Hematopoietic multipotent progenitor cell treated with erythropoietin and hydrocortisone succinate and interleukin-3 and kit ligand, for 8 days (in vitro differentiated cells): ENCODE data around the gene RNF151.
"Not testable (repeated sequence)": the region's sequence is repeated elsewhere in the genome, so short reads cannot be mapped to it uniquely, and the experiment has no call there.

ENCODE experiments used
- DNase-seq: peaks from one replicate; pipeline ENCODE4 v3.0.0-alpha.2; 2015

The RNF151 gene

DNA sequence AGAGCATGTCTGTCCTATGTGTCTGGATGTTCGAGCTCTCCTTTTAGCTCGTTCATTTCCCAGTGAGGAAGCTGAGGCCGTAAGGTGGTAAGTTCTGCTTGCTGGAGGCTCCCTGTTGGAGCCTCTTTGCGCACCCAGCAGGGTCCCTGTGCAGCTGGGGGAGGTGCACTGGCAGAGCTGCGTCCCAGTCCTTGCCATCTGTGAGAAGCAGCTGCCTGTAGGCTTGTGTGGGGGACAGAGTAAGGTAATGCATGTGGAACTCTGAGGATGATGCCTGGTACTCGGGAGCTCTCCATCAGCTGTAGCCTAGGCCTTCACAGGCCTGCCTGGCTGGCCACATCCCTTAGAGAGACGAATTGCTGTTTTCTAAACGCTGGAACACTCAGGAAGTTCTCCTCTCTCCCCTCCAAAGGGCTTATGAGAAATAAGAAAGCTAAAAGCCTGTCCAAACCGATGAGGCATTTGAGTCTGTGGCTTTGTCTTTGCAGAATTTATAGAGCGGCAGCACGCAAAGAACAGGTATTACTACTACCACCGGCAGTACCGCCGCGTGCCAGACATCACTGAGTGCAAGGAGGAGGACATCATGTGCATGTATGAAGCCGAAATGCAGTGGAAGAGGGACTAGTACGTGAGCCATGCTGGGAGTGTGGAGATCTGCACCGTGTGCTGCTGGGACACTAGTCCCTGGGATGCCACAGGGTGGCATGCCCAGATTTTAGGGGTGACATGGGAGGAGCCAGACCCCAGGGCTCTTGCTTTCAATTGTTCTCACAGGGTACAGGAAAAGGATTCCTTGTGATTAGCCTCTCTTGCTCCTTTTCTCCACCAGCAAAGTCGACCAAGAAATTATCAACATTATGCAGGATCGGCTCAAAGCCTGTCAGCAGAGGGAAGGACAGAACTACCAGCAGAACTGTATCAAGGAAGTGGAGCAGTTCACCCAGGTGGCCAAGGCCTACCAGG is 5.7 kb upstream of the RNF151 start:
- peak; percentile 73 for DNase-seq

DNA sequence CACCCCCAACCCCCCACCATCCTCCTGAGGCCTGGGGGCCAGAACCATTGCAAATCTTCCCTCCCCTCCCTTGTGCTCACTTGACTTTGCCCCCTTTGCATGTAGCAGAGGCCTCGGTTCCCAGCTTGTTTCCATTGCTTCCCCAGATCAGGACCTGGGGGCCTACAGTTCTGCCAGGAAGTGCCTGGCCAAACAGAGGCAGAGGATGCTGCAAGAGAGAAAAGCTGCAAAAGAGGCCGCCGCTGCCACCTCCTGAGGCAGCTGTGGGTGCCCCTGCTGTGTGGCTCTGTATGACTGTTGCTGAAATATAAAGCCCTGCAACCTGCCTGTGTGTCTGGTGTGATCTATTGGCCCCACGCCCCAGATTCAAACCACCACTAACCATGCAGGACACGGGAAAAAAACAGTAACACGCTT is 5.0 kb upstream of the RNF151 start:
- DNase-seq: no peak

DNA sequence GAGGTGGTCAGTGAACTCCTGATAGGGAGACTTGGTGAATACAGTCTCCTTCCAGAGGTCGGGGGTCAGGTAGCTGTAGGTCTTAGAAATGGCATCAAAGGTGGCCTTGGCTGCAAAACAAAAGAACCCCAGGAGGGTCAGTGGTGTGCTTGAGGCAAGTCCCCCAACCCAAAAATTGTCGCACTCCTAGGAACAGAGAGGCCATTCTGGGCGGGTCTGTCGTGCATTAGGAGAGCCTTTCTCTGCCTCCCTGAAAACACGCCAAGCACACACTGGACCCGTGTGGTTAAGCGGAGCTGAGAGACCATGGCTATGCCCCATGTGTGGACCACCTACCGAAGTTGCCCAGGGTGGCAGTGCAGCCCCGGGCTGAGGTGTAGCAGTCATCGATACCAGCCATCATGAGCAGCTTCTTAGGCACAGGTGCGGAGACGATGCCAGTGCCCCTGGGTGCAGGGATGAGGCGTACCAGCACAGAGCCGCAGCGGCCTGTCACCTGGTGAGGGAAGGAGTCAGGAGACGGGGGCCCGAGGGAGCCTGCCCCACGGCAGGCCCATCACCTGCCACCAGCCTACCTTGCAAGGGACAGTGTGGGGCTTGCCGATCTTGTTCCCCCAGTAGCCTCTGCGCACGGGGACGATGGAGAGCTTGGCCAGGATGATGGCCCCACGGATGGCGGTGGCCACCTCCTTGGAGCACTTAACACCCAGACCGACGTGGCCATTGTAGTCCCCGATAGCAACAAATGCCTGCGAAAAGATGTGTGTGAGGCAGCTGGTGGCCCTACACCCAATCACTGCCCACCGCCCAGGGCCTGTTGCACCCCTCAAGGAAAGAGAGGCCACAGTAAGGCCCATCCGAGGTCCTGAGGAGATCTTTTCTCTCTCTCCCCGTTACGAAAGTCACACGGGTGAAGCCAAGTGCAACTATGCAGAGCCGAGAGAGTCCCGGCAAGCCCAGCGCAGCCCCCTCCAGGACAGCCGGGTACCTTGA is 4.2 kb upstream of the RNF151 start:
- DNase-seq: not testable (repeated sequence)

DNA sequence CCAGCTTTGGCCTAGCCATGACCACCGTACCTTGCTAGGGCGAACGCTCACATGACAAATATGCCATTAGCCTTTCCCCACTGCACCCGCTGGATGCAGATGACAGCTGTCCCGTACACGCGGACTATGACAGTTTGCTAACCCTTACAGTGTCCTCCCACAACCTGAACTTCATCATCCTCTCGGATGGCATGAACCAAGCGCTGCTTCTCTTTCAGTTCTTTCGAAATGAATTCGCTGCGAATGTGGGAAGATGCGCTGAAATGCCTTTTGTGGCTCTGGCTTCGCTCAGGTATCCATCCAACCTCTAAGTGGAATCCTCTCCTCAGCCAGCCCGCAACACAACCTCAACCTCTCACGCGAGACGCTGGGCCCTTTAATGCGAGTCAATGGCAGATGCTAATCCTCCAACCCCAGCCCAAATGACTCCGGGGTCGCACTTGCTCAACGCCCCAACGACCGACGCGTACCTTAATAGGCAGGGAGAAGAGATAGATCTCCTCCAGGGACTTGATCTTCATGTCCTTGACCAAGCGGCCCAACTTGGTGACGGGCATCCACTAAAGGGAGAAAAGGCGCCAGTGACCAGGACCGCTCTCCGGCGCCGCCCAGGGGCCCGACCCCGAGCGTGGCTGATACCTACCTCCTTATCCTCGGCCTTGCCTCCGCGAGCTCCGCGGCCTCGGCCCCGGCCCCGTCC is 2.7 kb upstream of the RNF151 start:
- DNase-seq: peak; percentile 51

DNA sequence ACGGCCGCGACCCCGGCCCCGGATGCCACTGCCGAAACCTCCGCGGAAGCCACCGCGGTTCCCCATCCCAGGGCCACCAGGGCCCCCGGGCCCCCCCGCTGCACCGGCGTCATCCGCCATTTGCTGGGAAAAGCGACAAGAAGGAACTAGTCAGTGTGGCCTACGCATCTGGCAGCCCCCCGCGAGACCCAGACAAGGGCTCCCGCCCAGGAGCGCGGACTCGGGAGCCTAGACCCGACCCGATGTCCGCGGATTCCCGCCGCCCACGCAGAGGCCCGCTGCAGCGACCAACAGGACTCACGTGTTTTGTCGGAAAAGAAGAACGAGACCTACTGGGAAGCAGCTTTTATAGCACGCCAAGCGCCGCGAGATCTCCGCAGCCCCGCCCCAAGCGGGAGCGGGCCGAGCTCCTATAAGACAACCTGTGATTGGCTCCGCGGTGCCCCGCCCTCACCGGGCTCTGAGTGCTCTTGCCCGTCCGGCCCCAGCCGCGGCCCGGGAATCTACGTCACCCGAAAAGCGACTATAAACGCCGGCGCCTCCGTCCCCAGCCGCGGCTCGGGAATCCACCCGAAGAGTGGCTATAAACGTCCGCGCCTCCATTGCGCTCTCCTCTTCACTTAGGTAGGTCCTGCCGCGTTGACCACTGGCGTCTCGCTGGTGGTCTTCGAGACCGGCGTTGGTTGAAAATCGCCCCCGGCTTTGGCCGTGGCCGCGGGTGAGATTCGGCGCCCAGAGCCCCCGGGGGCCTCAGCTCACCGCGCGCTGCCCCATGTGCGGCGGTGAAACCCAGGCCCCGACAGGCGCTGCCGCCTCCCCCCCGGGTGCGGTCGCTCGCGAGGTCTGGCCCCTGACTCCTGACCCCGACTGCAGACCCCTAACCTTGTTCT is 1.9 kb upstream of the RNF151 start, which contains the start of gene RPS2:
Gene RPS2 (minus strand): TSS at position 321 of the 890 bp plus-strand sequence. CDS start 201 bp downstream, at position 120.
- peak; percentile 98 for DNase-seq

DNA sequence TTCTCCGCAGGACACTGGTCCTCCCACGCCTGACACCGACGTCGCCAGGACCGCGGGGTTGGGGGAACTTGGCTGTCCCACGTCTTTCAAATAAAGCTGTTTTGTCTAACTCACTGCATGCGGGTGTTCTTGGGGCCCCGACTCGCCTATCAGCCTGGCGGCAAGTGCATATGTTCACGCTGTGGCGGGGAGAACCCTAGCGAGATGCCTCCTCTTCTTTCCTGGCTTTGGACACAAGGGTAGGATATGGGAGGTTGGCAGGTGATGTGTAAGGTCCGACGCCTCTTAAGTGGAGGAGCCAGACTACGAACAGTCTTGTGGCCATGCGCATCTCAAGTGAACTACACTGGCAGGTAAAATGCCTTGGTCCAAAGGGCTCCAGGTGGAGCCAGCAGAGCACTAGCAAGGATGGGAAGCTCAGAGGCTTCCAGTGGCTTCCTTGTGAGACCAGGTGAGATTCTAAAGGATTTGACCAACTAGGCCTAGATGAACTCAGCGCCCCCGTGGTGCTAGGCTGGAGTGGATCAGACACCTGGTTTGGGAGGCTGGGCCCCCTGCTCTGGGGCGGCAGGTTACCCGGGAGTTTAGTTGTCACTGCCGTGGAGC is 1.2 kb upstream of the RNF151 start:
- DNase-seq: peak; percentile 25

DNA sequence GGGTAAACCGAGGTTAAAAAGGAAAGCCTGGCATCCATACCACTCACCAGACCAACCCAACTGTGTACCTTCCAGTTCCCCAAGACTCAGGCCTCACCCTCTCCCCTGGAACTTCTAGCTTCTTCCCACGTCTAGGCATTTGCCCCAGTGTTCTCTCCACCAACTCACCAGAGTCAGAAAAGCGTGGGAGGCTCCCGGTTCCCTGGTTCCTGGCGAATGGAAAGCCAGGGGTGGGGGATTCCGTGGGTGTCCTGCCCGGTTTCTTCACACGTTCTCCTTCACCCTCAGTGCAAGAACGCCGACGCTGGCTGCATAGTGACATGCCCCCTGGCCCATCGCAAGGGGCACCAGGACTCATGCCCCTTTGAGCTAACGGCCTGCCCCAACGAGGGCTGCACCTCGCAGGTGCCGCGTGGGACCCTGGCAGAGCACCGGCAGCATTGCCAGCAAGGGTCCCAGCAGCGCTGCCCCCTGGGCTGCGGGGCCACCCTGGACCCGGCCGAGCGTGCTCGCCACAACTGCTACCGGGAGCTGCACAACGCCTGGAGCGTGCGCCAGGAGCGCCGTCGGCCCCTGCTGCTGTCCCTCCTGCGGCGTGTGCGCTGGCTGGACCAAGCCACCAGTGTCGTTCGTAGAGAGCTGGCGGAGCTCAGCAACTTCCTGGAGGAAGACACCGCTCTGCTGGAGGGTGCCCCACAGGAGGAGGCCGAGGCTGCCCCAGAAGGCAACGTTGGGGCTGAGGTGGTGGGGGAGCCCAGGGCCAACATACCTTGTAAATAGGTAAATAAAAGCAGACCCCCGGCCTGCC is 1.7 kb downstream of the RNF151 start:
- no peak for DNase-seq

DNA sequence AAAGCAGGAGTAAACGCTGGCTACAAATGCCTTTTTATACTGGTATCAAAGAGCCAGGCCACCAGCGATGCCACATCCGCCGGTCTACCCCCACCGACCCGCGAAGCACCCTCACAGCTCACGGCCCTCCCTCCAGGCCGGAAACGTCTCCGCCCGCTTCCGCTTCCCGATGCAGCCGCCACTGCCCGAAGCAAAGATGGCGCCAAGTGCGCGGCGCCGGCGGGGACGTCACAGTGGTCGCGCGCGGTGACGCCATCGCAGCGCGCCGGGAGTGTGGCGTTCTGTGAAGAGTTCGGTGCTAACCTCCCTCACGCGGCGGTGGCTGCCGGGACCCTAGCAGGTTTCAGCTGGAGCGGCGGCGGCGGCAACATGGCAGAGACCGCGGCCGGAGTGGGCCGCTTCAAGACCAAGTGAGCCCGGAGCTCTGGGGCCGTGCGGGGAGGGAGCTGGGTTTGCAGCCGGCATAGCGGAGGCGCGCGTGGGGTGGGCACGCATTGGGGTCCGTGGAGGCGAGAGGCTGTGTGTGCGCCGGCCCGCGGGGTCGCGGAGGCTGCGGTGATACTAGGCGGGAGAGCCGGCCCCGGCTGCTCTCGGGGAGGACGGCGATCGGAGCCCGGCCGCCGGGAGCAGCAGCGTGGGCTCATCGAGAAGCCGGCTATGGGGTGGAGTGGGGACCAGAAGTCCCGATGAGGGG is 5.3 kb downstream of the RNF151 start, which contains the start of gene TBL3:
Gene TBL3 (plus strand): TSS at position 258 of the 694 bp plus-strand sequence. CDS start 112 bp downstream, at position 370.
- DNase-seq: peak; percentile 93

DNA sequence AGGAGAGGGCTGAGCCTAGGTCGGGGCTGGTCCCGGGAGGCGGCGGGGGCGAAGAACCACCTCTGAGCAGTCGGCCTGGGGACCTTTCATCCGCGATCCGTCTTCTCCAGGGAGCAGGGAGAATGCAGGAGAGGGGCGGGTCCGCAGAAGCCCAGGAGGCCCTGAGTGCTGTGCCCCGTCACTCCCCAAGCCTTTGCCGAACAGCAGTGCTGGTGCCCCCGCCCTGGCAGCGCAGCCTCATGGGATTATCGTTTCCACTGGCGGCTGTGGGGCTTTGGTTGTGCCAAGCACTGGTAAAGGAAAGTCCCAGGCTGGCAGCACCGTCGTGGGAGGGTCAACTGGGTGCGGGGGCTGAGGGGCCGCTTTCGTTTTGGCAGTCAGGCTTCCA is 5.8 kb downstream of the RNF151 start:
- peak; percentile 56 for DNase-seq

DNA sequence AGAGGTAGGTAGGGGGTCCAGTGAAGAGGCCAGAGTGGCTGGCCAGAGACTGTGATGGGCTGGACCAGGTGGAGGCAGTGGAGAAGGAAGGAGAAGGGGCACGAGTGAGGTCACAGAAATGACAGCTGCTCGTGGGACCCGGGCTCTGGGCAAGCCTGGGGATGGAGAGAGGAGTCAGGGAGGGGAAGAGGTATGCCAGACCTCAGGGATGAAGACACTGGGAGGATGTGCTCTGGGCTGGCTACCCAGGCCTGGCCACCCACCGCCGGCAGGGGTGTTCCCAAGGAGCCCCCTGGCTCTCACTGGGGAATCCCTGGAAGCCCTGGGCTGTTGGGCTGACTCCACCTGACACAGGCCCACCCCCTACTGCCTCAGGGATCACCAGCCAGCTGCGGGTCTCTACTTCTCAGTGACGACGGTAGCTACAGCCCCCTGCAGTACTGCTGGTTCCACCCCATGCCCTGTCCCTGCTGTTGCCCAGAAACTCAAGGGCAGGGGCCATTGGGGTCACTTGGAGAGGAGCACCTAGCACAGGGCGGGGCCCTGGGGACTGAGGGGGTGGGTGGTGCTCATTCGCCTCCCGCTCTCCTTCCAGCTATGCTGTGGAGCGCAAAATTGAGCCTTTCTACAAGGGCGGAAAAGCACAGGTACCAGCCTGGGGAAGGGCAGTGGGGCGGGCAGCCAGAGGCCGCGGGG is 7.0 kb downstream of the RNF151 start:
- DNase-seq: no peak

DNA sequence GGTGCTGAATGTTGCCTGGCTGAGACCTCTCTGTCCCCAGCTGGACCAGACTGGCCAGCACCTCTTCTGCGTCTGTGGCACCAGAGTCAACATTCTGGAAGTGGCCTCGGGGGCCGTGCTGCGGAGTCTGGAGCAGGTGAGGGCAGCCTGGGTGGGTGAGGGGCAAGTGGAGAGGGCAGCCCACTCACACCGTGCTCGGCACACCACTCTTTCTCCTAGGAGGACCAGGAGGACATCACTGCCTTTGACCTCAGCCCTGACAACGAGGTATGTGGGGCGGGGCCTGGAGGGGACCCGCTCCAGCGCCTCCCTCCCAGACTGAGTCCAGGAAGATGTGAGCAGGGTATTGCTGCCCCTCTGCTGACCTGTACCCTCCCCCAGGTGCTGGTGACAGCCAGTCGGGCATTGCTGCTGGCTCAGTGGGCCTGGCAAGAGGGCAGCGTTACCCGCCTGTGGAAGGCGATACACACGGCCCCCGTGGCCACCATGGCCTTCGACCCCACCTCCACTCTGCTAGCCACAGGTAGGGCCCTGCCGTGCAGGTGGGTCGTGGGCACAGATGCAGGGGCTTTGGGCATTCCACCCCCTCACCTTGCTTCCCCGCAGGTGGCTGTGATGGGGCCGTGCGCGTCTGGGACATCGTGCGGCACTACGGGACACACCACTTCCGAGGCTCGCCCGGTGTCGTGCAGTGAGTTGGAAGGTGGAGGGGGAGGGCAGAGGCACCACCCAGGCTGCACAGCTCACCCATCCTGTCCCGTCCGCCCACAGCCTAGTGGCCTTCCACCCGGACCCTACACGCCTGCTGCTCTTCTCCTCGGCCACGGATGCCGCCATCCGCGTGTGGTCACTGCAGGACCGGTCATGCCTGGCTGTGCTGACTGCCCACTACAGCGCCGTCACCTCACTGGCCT is 7.8 kb downstream of the RNF151 start:
- DNase-seq: no peak

DNA sequence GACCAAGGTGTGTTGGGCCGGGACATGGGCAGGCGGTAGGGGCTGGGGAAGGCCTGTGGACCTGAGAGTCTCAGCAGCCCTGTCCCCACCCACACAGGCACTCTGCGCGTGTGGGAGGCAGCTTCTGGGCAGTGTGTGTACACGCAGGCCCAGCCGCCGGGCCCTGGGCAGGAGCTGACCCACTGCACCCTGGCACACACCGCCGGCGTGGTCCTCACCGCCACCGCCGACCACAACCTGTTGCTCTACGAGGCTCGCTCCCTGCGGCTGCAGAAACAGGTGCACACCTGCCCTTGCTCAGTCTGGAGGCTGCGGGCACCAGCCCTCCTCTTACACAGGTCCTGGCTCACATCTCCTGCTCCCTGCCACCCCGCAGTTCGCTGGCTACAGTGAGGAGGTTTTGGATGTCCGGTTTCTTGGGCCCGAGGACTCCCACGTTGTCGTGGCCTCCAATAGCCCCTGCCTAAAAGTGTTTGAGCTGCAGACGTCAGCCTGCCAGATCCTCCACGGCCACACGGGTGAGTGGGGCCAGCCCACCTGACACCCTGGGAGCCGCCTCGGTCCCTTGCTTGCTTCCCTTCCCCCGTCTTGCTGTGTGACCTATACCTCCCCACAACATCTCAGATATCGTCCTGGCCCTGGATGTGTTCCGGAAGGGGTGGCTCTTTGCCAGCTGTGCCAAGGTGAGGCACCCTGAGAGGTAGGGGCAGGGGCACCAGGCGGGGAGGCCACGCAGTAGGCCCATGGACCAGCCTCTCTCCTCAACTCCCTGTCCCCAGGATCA is 9.0 kb downstream of the RNF151 start:
- DNase-seq: no peak

DNA sequence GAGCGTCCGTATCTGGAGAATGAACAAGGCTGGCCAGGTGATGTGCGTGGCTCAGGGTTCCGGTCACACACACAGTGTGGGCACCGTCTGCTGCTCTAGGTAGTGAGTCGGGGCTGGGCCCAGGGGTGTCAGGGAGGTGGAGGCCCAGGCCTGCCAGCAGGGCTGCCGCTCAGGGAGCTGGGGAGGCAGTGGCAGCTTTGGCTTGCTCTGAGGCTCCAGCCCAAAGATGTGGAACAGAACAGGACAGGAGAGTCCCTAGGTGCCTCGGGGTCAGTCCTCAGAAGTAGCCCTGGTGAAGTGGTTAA is 9.5 kb downstream of the RNF151 start:
- no peak for DNase-seq

DNA sequence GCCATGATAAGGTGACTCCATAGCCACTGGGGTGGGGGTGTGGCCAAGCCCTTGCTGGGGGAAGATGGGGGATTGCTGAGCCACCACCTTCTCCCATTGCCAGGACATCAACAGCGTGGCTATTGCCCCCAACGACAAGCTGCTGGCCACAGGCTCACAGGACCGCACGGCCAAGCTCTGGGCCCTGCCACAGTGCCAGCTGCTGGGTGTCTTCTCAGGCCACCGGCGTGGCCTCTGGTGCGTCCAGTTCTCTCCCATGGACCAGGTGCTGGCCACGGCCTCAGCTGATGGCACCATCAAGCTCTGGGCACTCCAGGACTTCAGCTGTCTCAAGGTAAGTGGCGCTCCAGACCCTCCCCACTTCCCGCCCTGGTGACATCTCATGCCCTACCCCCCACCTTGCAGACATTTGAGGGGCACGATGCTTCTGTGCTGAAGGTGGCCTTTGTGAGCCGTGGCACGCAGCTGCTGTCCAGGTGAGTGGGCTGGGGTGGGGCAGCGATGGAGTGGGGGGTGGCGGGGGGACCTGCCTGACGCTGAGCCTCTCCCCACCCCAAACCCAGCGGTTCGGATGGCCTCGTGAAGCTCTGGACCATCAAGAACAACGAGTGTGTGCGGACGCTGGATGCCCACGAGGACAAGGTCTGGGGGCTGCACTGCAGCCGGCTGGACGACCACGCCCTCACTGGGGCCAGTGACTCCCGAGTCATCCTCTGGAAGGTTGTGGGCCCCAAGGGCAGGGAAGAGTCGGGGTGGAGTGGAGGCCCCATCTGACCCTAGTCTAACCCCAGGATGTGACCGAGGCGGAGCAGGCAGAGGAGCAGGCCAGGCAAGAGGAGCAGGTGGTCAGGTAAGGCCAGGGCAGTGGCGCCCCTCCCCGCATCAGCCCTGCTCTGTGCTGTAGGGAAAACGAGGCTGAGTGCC is 10.6 kb downstream of the RNF151 start:
- DNase-seq: no peak

DNA sequence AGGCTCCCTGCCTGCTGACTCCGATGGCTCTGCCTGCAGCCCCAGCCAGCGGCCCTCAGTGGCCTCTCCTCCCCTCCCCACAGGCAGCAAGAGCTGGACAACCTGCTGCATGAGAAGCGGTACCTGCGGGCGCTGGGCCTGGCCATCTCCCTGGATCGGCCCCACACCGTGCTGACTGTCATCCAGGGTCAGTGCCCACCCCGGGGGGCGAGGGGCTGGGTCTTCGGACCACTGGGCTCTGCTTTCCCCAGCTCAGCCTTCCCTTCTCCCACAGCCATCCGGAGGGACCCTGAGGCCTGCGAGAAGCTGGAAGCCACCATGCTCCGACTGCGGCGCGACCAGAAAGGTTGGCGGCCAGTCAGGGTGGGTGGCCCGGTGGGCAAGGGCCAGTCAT is 11.2 kb downstream of the RNF151 start:
- DNase-seq: no peak
